Upper lobe of left lung (tissue), 6 donors: ENCODE results near the gene TDRD12. TPM values are rescaled to one million over a fixed set of nuclear protein-coding genes. Genes with fewer than 3 reads are reported as not detected.
A peak's percentile ranks its signal among the peaks of the same experiment; 100 is the strongest.

Experiments used
- ATAC-seq, 2 donors: fragments of 200-7000 bp; cut with Tn5 transposase; one replicate each; pipeline ENCODE4 v1.9.1; 2022; ENCODE audit warnings: mild to moderate bottlenecking in 2 of 2, moderate library complexity in 2 of 2; ENCODE audit not compliant: low FRiP score in 2 of 2
- DNase-seq, 2 donors: peaks; one replicate each; pipeline ENCODE4 v3.0.0-alpha.2; 2019 to 2020
- H3K27ac ChIP-seq, 4 donors: fragments of 200-600 bp; sonication (generic); one replicate each; pipeline ENCODE4 v1.5.1; 2016 to 2019
- H3K27me3 ChIP-seq, 4 donors: fragments of 200-600 bp; sonication (generic); one replicate each; pipeline ENCODE4 v1.5.1; 2017 to 2019
- H3K36me3 ChIP-seq, 4 donors: fragments of 200-600 bp; sonication (generic); one replicate each; pipeline ENCODE4 v1.5.1; 2016 to 2019
- H3K4me1 ChIP-seq, 4 donors: fragments of 200-600 bp; sonication (generic); one replicate each; pipeline ENCODE4 v1.5.1; 2018 to 2019
- H3K4me3 ChIP-seq, 4 donors: fragments of 200-600 bp; sonication (generic); one replicate each; pipeline ENCODE4 v1.5.1; 2017 to 2019; ENCODE audit warnings: mild to moderate bottlenecking in 2 of 4, moderate library complexity in 1 of 4
- H3K9me3 ChIP-seq, 4 donors: fragments of 200-600 bp; sonication (generic); one replicate each; pipeline ENCODE4 v1.5.1; 2018 to 2019
- CTCF ChIP-seq, 6 experiments: fragments of 450-650 bp in 4 of 6; fragments of 200-600 bp in 2 of 6; sonication (generic) in 2 of 6; IDR thresholded peaks; one replicate each; pipeline ENCODE4 v1.5.1; 2016 to 2019; ENCODE audit warnings: antibody characterized with exemption in 6 of 6
- EP300 ChIP-seq, 4 donors: sonication (generic); formaldehyde crosslinking; IDR thresholded peaks; one replicate each; pipeline ENCODE4 v1.5.1; 2017; ENCODE audit warnings: antibody characterized with exemption in 4 of 4, control low read depth in 2 of 4
- POLR2A ChIP-seq, 4 donors: fragments of 450-650 bp; IDR thresholded peaks; one replicate each; pipeline ENCODE4 v1.5.1; 2016 to 2017; ENCODE audit warnings: antibody characterized with exemption in 4 of 4, mild to moderate bottlenecking in 2 of 4
- POLR2AphosphoS5 ChIP-seq, 2 donors: sonication (generic); formaldehyde crosslinking; IDR thresholded peaks; one replicate each; pipeline ENCODE4 v1.5.1; 2017; ENCODE audit warnings: antibody characterized with exemption in 2 of 2
- WGBS, 2 donors: methylation state at CpG; one replicate each; pipeline ENCODE4 v1.1.5; 2017 to 2018; 5-methylcytosine and 5-hydroxymethylcytosine counted together
- small RNA-seq, 4 donors: library from RNA; depleted of rRNA; stranded (forward); fragments of <200 nt; gene quantifications; one replicate each; pipeline ENCODE3, GENCODE V24; 2016
- total RNA-seq, 6 donors: library from RNA; depleted of rRNA in 4 of 6; stranded (reverse); fragments of >200 nt in 4 of 6; gene quantifications; one replicate each; pipeline versions ENCODE4 v1.1.0 to v1.2.1, GENCODE V29; 2016 to 2021
- donor health status: DM: no; HTN: no; CAD: no; lungs with moderate emphysema.
- donor health status: DM: no; HTN: yes; CAD: no; lungs with severe emphysema.

The TDRD12 gene
- total RNA-seq, 6 donors from 2014 or later = 0.15 to 4.0 (median 0.38) TPM; not detected in 2

- no peak for ATAC-seq
- DNase-seq = peak in 1 of 2 donors; percentile 71
Measured at GRCh38 chr19:32876919-32877285, 157.3 kb downstream of the TDRD12 start.

More at GRCh38 chr19:32876919-32877285, 157.3 kb downstream of the TDRD12 start:
- H3K4me3 ChIP-seq = no peak overlapping the region
- 78 to 82% methylated on average over 12 of the region's 12 CpGs for WGBS, 2 donors
- no peak for TF ChIP-seq EP300 (IDR thresholded peaks at IDR 0.05)
- TF ChIP-seq POLR2A (IDR thresholded peaks at IDR 0.05) = no peak
- no peak for TF ChIP-seq CTCF (IDR thresholded peaks at IDR 0.05)
- TF ChIP-seq POLR2AphosphoS5 (IDR thresholded peaks at IDR 0.05) = no peak
- H3K4me1 ChIP-seq = no peaks in the 10 kb centered on the region
- no peaks in the 10 kb centered on the region for H3K27me3 ChIP-seq
- H3K27ac ChIP-seq = no peak overlapping the region
- H3K36me3 ChIP-seq = peaks cover 0 to 28% (median 15%) of the 10 kb centered on the region in 4 donors
- H3K9me3 ChIP-seq = no peaks in the 10 kb centered on the region

Small RNA genes lying within 50 kb of the gene (small RNA-seq; reads per million reads assigned to genes)
- 0 reads per million in 4 donors for gene RN7SKP22

Other genes starting within 250 kb of the TDRD12 start
- 10 to 100 TPM; 22.2 to 71.8 (median 50.0) TPM for gene PDCD5, start 138.6 kb upstream of the TDRD12 start, total RNA-seq
- 10 to 100 TPM; 31.3 to 46.1 (median 35.3) TPM for gene ANKRD27, start 44.6 kb upstream of the TDRD12 start, total RNA-seq
- 1 to 10 TPM; 2.2 to 9.4 (median 6.0) TPM for gene RGS9BP, start 43.9 kb upstream of the TDRD12 start, total RNA-seq
- gene NUDT19, start 27.9 kb upstream of the TDRD12 start, total RNA-seq = 10 to 100 TPM in 5 of 6 donors, 1 to 10 TPM in 1; 9.4 to 21.6 (median 15.3) TPM
- gene SLC7A9, start 150.0 kb downstream of the TDRD12 start, total RNA-seq = 1 to 10 TPM in 1 of 6 donors, under 1 TPM in 3, not detected in 2; 0.26 to 1.2 (median 0.44) TPM